Measurements from ENCODE around the gene ANKRD30BL.
A peak's percentile ranks its signal among the peaks of the same experiment; 100 is the strongest.
"Not testable (repeated sequence)": the region's sequence is repeated elsewhere in the genome, so short reads cannot be mapped to it uniquely, and the experiment has no call there.

Gene ANKRD30BL, protein sequence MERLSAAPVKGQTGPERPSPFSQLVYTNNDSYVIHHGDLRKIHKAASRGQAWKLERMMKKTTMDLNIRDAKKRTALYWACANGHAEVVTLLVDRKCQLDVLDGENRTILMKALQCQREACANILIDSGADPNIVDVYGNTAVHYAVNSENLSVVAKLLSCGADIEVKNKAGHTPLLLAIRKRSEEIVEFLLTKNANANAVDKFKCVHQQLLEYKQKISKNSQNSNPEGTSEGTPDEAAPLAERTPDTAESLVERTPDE

DNA sequence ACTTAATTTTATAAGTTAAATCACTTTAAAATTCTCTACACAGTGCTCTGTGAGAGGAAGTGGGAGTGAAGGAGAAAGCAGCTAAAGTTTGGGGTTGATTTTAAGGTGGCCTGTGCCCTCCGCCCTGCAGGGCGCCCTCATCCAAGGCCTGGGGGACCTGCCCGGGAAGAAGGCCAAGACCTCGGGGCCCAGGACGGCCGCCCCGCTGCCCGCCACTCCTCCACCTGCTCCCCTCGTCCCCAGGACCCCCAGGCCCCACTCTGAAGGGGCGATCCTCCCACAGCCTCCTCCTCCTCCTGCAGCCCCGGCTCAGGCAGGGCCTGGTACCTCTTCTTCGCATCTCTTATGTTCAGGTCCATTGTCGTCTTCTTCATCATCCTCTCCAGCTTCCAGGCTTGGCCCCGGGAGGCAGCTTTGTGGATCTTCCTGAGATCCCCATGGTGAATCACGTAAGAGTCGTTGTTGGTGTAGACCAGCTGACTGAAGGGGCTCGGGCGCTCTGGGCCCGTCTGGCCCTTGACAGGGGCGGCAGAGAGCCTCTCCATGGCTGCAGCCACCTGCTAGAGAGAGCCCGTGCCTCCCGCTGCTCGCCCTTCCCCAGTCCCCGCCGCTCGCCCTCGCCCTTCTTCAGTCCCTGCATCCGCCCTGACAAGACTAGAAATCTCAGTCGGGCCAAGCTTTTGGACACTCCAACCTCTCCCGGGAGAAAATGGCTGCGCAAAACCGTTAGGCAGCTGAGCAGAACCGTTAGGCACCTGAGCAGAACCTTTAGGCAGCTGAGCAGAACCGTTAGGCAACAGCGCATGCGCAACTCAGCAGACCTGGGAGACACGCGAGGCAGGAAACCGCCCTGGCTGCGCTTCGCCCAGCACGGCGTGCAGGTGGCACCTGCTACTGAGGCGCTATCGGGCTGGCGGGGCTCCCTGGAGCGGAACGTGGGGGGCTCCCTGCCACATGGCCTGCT is at the start of gene ANKRD30BL:
ANKRD30BL (minus strand) TSS at position 792 of the 964 bp plus-strand sequence; CDS start at position 545, 247 bp downstream.
- not testable (repeated sequence) for DNase-seq (ENCODE audit: extremely low read depth, low read depth); H3K4me3 ChIP-seq (replicated peaks; ENCODE audit: low read depth, low read length)

DNA sequence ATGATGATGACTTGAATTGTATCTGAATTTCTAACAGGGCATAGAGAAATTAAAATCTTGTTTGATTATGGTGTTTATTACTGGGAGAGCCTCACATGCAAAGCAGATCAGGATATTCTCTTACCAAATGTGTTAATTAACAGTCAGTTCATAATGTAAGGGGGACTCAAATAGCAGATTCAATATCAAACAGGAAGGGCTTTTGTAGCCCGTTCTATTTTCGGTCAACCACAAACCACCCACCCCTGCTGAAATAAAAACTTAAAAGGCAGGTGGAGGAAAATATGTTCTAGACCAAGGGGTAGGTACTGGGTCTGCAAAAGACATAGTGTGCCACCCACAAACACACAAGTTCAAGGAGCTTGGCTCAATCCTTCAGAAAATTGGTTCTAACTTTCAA is 41.1 kb upstream of the ANKRD30BL start:
- DNase-seq (ENCODE audit: extremely low read depth, low read depth); H3K4me3 ChIP-seq (replicated peaks; ENCODE audit: low read depth, low read length): not testable (repeated sequence)

DNA sequence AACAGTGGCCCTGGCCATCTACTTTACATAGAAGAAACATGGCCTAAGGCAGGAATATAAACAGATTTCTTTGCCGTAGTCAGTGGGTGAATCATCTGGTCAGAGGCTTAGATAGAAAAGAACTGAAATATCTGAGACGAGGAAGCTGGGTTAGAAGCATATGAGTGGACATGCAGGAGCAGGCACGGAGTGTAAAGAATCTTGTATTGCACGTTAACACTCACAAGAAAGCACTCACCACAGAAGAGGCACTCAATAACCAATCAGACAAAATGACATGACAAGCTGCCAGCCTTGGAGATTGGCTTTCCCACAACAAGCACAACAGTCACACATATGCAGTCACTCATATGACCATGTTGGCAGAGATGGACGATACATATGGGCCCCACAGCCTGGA is 31.1 kb upstream of the ANKRD30BL start:
- not testable (repeated sequence) for H3K4me3 ChIP-seq (replicated peaks; ENCODE audit: low read depth, low read length); DNase-seq (ENCODE audit: extremely low read depth, low read depth)

DNA sequence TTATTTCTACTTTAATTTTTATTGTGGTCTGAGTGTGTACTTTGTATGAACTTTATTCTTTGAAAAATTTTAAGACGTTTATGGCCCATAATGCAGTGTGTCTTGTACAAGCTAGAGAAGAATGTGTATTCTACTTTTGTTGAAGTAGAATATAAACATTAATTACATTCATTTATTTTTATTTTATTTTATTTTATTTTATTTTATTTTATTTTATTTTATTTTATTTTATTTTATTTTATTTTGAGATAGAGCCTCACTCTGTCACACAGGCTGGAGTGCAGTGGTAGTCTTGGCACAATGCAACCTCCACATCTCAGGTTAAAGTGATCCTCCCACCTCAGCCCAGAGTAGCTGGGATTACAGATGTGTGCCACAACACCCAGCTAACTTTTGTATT is 5.3 kb upstream of the ANKRD30BL start:
- DNase-seq (ENCODE audit: extremely low read depth, low read depth); H3K4me3 ChIP-seq (replicated peaks; ENCODE audit: low read depth, low read length): not testable (repeated sequence)

DNA sequence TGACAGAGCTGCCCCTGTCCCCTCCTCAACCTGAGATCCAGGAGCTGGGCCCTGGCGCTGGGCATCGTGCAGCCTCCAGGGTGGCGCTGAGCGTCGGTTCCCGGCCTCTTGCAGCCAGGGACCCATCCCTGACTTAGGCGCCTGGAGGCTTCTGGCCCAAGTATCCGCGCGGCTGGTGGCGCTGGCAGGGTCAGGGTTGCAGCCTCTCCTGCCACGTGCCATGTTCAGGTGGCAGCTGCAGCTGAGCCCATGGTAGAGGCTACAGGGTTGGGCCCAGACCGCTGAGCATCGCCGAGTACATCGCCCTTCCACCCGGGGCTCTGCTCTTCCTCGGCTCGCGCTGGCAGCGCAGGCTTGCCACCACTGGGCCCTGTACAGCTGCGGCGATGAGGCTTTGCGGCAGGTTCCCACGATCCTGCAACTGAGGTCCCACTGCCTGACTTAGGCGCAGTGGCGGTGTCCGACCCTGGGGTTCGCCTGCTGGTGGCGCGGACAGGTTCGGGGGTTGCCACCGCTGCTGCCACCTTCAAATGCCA is 441 bp upstream of the ANKRD30BL start:
- DNase-seq (ENCODE audit: extremely low read depth, low read depth); H3K4me3 ChIP-seq (replicated peaks; ENCODE audit: low read depth, low read length): not testable (repeated sequence)

DNA sequence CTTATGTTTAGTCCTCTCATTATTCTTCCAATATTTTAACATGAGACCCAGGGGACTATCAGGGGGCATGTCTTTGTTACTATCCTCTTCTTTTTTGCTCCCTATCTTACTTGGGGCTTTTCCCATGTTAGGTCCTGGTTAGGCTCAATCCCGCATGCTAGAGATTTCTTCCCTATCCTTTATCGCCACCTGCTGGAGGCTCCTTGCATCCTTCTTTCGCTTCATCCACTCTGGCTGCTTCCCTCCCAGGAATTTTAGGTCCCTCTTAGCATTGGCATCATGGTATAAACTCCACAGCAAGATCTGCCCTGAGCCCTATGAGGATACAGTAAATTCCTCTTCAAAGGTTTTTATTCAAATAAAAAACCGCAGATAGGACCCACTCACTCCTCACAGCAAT is 15.0 kb downstream of the ANKRD30BL start:
- DNase-seq (ENCODE audit: extremely low read depth, low read depth), result peak; percentile 35
- TF ChIP-seq, protein P1, sequence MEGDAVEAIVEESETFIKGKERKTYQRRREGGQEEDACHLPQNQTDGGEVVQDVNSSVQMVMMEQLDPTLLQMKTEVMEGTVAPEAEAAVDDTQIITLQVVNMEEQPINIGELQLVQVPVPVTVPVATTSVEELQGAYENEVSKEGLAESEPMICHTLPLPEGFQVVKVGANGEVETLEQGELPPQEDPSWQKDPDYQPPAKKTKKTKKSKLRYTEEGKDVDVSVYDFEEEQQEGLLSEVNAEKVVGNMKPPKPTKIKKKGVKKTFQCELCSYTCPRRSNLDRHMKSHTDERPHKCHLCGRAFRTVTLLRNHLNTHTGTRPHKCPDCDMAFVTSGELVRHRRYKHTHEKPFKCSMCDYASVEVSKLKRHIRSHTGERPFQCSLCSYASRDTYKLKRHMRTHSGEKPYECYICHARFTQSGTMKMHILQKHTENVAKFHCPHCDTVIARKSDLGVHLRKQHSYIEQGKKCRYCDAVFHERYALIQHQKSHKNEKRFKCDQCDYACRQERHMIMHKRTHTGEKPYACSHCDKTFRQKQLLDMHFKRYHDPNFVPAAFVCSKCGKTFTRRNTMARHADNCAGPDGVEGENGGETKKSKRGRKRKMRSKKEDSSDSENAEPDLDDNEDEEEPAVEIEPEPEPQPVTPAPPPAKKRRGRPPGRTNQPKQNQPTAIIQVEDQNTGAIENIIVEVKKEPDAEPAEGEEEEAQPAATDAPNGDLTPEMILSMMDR (IDR thresholded peaks at IDR 0.05; ENCODE audit: low read depth, low read length, missing control alignments), result peak; percentile 59
- not testable (repeated sequence) for H3K4me3 ChIP-seq (replicated peaks; ENCODE audit: low read depth, low read length)
